Measurements from ENCODE around the gene ZNF281.

DNA sequence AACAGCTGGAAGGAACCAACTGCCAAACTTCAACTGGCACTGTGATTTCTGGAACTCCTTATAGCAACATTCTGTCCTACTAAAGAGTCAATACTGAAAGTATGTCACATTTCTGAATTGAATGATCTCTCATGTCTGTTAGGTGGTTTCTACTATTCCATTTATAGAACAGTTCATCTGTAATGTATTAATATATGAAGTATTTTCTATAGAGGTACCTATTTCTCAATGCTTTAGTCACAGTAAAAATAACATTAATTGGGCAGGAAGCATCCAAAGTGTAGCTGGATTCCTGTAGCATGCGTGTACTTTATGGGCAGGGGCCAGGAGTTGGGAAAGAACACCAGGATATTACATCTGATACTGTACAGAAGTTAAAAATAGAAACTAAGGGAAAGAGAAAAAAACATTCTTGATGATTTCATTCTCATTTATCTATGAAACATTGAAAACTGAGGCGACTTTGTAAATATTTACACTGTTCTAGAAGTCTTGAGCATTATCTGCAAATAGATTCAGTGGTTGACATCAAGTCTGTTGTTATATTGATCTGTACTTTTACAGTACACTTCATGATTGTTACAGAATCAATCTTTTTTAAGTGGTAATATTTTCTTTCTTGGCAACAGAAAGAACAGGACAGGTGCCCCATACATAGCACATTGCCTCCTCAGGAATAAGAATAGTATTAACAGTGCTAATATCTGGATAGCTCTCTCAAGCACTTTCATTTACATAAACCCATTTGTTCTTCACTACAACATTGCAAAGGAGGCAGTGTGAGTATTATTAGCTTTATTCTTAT, 6.2 kb upstream of the ZNF281 start:
- TF ChIP-seq, protein P1, sequence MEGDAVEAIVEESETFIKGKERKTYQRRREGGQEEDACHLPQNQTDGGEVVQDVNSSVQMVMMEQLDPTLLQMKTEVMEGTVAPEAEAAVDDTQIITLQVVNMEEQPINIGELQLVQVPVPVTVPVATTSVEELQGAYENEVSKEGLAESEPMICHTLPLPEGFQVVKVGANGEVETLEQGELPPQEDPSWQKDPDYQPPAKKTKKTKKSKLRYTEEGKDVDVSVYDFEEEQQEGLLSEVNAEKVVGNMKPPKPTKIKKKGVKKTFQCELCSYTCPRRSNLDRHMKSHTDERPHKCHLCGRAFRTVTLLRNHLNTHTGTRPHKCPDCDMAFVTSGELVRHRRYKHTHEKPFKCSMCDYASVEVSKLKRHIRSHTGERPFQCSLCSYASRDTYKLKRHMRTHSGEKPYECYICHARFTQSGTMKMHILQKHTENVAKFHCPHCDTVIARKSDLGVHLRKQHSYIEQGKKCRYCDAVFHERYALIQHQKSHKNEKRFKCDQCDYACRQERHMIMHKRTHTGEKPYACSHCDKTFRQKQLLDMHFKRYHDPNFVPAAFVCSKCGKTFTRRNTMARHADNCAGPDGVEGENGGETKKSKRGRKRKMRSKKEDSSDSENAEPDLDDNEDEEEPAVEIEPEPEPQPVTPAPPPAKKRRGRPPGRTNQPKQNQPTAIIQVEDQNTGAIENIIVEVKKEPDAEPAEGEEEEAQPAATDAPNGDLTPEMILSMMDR (IDR thresholded peaks at IDR 0.05; ENCODE audit: low read depth, low read length): no peak
- no peak for TF ChIP-seq EZH2phosphoT487 (IDR thresholded peaks at IDR 0.05; ENCODE audit: low read depth)
